Caco-2 (cell line): ENCODE measurements around the gene INSL3. TPM values are rescaled to one million over a fixed set of nuclear protein-coding genes. Genes with fewer than 3 reads are reported as not detected.

ENCODE experiments used
- BruUV-seq: library from RNA; stranded (reverse); fragments of 400-500 nt; replicated peaks from 2 replicates; lab custom pipeline; 2021; lab: Mats Ljungman, UMichigan
- CTCF ChIA-PET: fragments of 300-600 bp; sonication (Branson Sonifier 250); formaldehyde crosslinking; loops from one replicate; lab custom pipeline; 2022; ENCODE audit warnings: antibody characterized with exemption; lab: Charles Lee
- POLR2A ChIA-PET: fragments of 300-600 bp; sonication (Branson Sonifier 250); formaldehyde crosslinking; loops from one replicate; lab custom pipeline; 2022; ENCODE audit warnings: antibody characterized with exemption; lab: Charles Lee
- DNase-seq, 2 experiments: peaks; one replicate each; pipeline versions ENCODE4 v3.0.0 to v3.0.0-alpha.2; 2020 to 2022
- H3K27me3 ChIP-seq: replicated peaks from 2 replicates; pipeline ENCODE4 v1.6.0; 2011; ENCODE audit warnings: low read length; ENCODE audit not compliant: control insufficient read depth, insufficient read depth
- H3K36me3 ChIP-seq: 2 replicates; pipeline ENCODE4 v1.5.1; 2011; ENCODE audit warnings: low read length; ENCODE audit not compliant: control insufficient read depth, insufficient read depth
- H3K4me1 ChIP-seq: fragments of 250-450 bp; sonication (Bioruptor Pico); 2 replicates; pipeline ENCODE4 v1.5.1; 2020; ENCODE audit warnings: mild to moderate bottlenecking
- H3K4me3 ChIP-seq: 2 replicates; pipeline ENCODE4 v1.5.1; 2011; ENCODE audit warnings: low read depth, mild to moderate bottlenecking, control low read depth, low read length
- H3K9me3 ChIP-seq: fragments of 250-450 bp; sonication (Bioruptor Pico); 2 replicates; pipeline ENCODE4 v1.5.1; 2020; ENCODE audit warnings: mild to moderate bottlenecking, moderate library complexity
- H3K27ac Mint-ChIP-seq: one replicate; pipeline ENCODE4 v1.8.0; 2022; ENCODE audit warnings: mixed read lengths; ENCODE audit not compliant: unreplicated experiment
- H3K27me3 Mint-ChIP-seq: one replicate; pipeline ENCODE4 v1.8.0; 2022; ENCODE audit warnings: mixed read lengths; ENCODE audit not compliant: insufficient read depth, unreplicated experiment
- H3K36me3 Mint-ChIP-seq: one replicate; pipeline ENCODE4 v1.8.0; 2022; ENCODE audit warnings: mild to moderate bottlenecking, mixed read lengths; ENCODE audit not compliant: insufficient read depth, unreplicated experiment
- H3K4me1 Mint-ChIP-seq: one replicate; pipeline ENCODE4 v1.8.0; 2022; ENCODE audit warnings: low read depth, mixed read lengths; ENCODE audit not compliant: unreplicated experiment
- H3K4me3 Mint-ChIP-seq: one replicate; pipeline ENCODE4 v1.8.0; 2022; ENCODE audit warnings: mild to moderate bottlenecking, moderate library complexity, mixed read lengths; ENCODE audit not compliant: unreplicated experiment
- H3K9me3 Mint-ChIP-seq: one replicate; pipeline ENCODE4 v1.8.0; 2022; ENCODE audit warnings: mixed read lengths; ENCODE audit not compliant: unreplicated experiment
- intact Hi-C: fragments of 100-400 bp; cut with micrococcal nuclease; formaldehyde crosslinking; loops from one replicate; pipeline ENCODE4 v1.10.0; 2022; ENCODE audit not compliant: unreplicated experiment
- total RNA-seq: library from RNA; stranded (reverse); gene quantifications from 2 replicates; pipeline ENCODE4 v1.2.3, GENCODE V29; 2022
- TF ChIP-seq, protein P1 (sequence below), 2 experiments: fragments of 200-600 bp in 1 of 2; IDR thresholded peaks; 1 replicate in 1 of 2; 2 replicates in 1 of 2; pipeline versions ENCODE4 v1.5.1 to v1.8.0; 2011 to 2022; ENCODE audit warnings: antibody characterized with exemption in 1 of 2, control low read depth in 1 of 2, inconsistent platforms in 1 of 2, low read depth in 1 of 2, low read length in 1 of 2, mild to moderate bottlenecking in 1 of 2, moderate library complexity in 1 of 2; ENCODE audit not compliant: insufficient read depth in 1 of 2, severe bottlenecking in 1 of 2, unreplicated experiment in 1 of 2

Gene INSL3
- total RNA-seq, 1 experiment from 2014 or later: not detected

GRCh38 chr19:17866964-17867486 lies 45.7 kb upstream of the INSL3 start:
- BruUV-seq: no TSS peak
- Mint-ChIP-seq H3K4me3 (no peak overlapping the region), H3K4me1 (peaks cover 14% of the 10 kb centered on the region), H3K36me3 (peaks cover 51% of the 10 kb centered on the region), H3K9me3 (no peaks in the 10 kb centered on the region), H3K27ac (peak overlapping the region; percentile 71), H3K27me3 (no peaks in the 10 kb centered on the region)
- peaks cover 9% of the 10 kb centered on the region for H3K36me3 ChIP-seq
- H3K9me3 ChIP-seq: no peaks in the 10 kb centered on the region
- H3K4me1 ChIP-seq: peaks cover 9% of the 10 kb centered on the region
- POLR2A ChIA-PET: no interaction called here
- TF ChIP-seq, protein P1, sequence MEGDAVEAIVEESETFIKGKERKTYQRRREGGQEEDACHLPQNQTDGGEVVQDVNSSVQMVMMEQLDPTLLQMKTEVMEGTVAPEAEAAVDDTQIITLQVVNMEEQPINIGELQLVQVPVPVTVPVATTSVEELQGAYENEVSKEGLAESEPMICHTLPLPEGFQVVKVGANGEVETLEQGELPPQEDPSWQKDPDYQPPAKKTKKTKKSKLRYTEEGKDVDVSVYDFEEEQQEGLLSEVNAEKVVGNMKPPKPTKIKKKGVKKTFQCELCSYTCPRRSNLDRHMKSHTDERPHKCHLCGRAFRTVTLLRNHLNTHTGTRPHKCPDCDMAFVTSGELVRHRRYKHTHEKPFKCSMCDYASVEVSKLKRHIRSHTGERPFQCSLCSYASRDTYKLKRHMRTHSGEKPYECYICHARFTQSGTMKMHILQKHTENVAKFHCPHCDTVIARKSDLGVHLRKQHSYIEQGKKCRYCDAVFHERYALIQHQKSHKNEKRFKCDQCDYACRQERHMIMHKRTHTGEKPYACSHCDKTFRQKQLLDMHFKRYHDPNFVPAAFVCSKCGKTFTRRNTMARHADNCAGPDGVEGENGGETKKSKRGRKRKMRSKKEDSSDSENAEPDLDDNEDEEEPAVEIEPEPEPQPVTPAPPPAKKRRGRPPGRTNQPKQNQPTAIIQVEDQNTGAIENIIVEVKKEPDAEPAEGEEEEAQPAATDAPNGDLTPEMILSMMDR (IDR thresholded peaks at IDR 0.05; ENCODE audit: insufficient read depth in 1 of 2, low read depth in 1 of 2, low read length in 1 of 2, severe bottlenecking in 1 of 2, unreplicated experiment in 1 of 2): no peak
- intact Hi-C loops: loop anchor here (5.0 kb wide), 1 partner anchor 130 kb away; no protein-coding TSS in a partner anchor
- H3K27me3 ChIP-seq: no peaks in the 10 kb centered on the region
- DNase-seq: no peak
- no peak overlapping the region for H3K4me3 ChIP-seq
- CTCF ChIA-PET: no interaction called here

DNA sequence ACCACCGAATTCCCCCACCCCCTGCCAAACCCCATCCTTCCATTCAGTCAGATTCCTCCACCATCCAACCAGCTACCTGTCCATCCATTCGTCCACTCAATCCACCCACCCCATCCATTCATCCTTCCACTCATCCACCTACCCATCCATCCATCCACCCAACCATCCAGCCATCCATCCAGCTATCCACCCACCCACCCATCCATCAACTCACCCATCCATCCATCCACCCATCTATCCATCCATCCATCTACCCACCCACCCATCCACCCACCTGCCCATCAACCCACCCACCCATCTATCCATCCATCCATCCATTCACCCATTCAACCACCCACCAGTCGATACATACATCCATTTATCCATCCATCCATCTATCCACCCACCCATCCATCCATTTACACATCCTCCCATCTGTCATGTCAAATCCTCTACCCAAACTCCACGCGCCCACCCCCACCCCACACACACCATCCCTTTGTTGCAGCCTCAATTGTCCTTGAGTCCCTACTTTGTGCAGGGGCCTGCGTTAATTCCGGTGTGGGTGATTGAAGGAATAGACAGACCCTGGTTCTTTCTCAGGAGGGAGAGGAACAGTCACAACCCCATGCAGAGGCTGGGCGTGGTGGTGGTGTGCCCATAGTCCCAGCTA lies 45.1 kb upstream of the INSL3 start:
- no TSS peak for BruUV-seq

More for the DNA sequence above, 45.1 kb upstream of the INSL3 start:
- Mint-ChIP-seq H3K27me3 (no peaks in the 10 kb centered on the region), H3K4me1 (peaks cover 14% of the 10 kb centered on the region), H3K36me3 (peaks cover 57% of the 10 kb centered on the region), H3K27ac (peak overlapping the region; percentile 71), H3K9me3 (no peaks in the 10 kb centered on the region), H3K4me3 (peak overlapping the region; percentile 13)
- no peak for DNase-seq
- Histone ChIP-seq H3K36me3 (peaks cover 9% of the 10 kb centered on the region), H3K4me1 (peaks cover 13% of the 10 kb centered on the region), H3K27me3 (no peaks in the 10 kb centered on the region), H3K9me3 (no peaks in the 10 kb centered on the region), H3K4me3 (no peak overlapping the region)
- intact Hi-C loops: loop anchor here (5.0 kb wide), 1 partner anchor 131 kb away; no protein-coding TSS in a partner anchor
- TF ChIP-seq, protein P1 (IDR thresholded peaks at IDR 0.05; ENCODE audit: insufficient read depth in 1 of 2, low read depth in 1 of 2, low read length in 1 of 2, severe bottlenecking in 1 of 2, unreplicated experiment in 1 of 2): no peak
- ChIA-PET CTCF (no interaction called here), POLR2A (interaction anchor here (0.6 to 1.5 kb wide), 3 partner anchors 66 to 285 kb away, joined by 3 to 5 read pairs (median 5); partner anchors contain the start of gene CCDC124)
